ENCODE data around the gene IQGAP3.

IQGAP3 gene

DNA sequence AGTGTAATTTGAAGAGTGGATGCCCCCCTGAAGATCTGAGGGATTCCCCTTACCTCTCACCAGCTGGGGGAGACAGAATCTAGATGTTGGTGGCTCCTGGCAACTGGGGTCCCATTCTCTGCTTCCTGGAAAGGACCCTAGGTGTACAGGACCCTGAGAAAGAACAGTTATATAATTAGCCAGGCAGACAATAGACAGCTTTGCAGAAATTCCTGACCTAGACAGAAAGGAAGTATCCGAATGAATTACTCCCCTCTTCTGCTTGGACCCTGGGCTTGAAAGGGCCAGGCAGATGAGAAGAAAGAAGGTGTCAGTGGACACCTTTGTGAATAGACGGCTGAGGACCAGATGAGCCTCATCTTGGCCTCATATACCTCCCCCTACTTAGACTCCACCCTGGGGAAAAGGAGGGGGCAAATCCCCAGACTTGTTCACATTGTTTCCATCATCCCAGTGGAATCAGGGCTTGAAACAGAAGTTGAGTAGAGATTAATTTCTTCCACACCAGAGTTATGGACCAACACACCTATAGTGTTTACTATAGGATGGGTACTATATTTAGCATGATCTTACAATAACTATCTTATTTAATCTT lies 1.8 kb upstream of the IQGAP3 start:
- peaks cover 19 to 20% of the 10 kb centered on the region in 2 experiments for H3K4me1 ChIP-seq (ENCODE audit: control insufficient read depth in 1 of 2, insufficient read depth in 1 of 2, low read depth in 1 of 2, low read length in 1 of 2)
- no peak overlapping the region for H3K27ac ChIP-seq
- H3K27me3 ChIP-seq, result peaks cover 14% of the 10 kb centered on the region
- no peak for TF ChIP-seq CTCF (IDR thresholded peaks at IDR 0.05)
- no peaks in the 10 kb centered on the region for H3K9me3 ChIP-seq
- H3K4me3 ChIP-seq (ENCODE audit: low read depth in 1 of 2, low read length in 1 of 2), result no peak overlapping the region
- peaks cover 1% of the 10 kb centered on the region for H3K36me3 ChIP-seq

DNA sequence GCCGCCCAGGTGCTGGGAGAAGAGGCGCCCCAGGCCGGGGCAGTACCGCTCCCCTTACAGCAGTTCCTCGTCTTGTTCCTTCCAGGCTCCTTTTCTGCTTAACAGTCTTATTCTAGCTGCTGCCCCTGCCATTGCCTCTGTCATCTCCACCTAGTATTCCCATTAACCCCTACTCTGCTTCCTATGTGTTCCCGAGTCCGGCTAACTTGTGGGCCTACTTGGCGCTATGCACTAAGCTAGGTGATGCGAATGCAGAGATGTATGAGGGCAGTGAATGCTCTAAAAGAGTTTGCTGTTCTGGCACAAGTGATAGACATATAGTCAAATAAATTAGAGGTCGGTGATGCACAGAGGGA lies 276 bp upstream of the IQGAP3 start:
- Histone ChIP-seq H3K4me3 (ENCODE audit: low read depth in 1 of 2, low read length in 1 of 2) (peak overlapping the region; percentile 24 to 42), H3K27me3 (peaks cover 14% of the 10 kb centered on the region), H3K4me1 (ENCODE audit: control insufficient read depth in 1 of 2, insufficient read depth in 1 of 2, low read depth in 1 of 2, low read length in 1 of 2) (peaks cover 19 to 20% of the 10 kb centered on the region in 2 experiments), H3K36me3 (peaks cover 8% of the 10 kb centered on the region), H3K27ac (no peak overlapping the region), H3K9me3 (no peaks in the 10 kb centered on the region)
- TF ChIP-seq CTCF (IDR thresholded peaks at IDR 0.05), result no peak

GRCh38 chr1:156571261-156571852 lies 1.0 kb downstream of the IQGAP3 start:
- Histone ChIP-seq H3K9me3 (no peaks in the 10 kb centered on the region), H3K4me3 (ENCODE audit: low read depth in 1 of 2, low read length in 1 of 2) (no peak overlapping the region), H3K27me3 (peaks cover 14% of the 10 kb centered on the region), H3K4me1 (ENCODE audit: control insufficient read depth in 1 of 2, insufficient read depth in 1 of 2, low read depth in 1 of 2, low read length in 1 of 2) (peaks cover 19 to 20% of the 10 kb centered on the region in 2 experiments), H3K36me3 (peaks cover 17% of the 10 kb centered on the region), H3K27ac (no peak overlapping the region)
- TF ChIP-seq CTCF (IDR thresholded peaks at IDR 0.05), result no peak

- Histone ChIP-seq H3K9me3 (no peaks in the 10 kb centered on the region), H3K36me3 (peaks cover 66% of the 10 kb centered on the region), H3K4me1 (ENCODE audit: control insufficient read depth in 1 of 2, insufficient read depth in 1 of 2, low read depth in 1 of 2, low read length in 1 of 2) (peaks cover 5 to 6% of the 10 kb centered on the region in 2 experiments), H3K4me3 (ENCODE audit: low read depth in 1 of 2, low read length in 1 of 2) (no peak overlapping the region), H3K27ac (no peak overlapping the region), H3K27me3 (no peaks in the 10 kb centered on the region)
- no peak for TF ChIP-seq CTCF (IDR thresholded peaks at IDR 0.05)
Measured at GRCh38 chr1:156566436-156566835, 5.9 kb downstream of the IQGAP3 start.

DNA sequence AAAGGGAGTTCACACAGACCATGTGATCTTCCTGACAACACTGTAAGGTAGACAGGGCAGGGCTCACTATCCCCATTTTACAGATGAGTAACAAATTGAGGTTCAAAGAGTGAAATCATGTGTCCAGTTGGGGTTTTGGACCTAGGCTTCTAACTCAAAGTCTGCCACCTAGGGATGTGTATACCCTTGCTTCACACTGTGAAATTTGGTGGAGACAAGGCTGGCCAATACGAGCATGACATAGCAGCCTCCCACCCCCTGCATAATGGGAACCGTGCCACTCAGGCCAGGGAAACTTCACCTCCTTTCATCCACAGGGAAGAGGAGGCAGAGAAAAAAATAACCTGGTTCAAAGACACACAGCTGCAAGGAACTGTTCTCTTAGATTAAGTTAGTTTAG lies 6.8 kb downstream of the IQGAP3 start:
- H3K27me3 ChIP-seq, result no peaks in the 10 kb centered on the region
- H3K4me3 ChIP-seq (ENCODE audit: low read depth in 1 of 2, low read length in 1 of 2), result no peak overlapping the region
- no peak overlapping the region for H3K27ac ChIP-seq
- no peaks in the 10 kb centered on the region for H3K9me3 ChIP-seq
- no peak for TF ChIP-seq CTCF (IDR thresholded peaks at IDR 0.05)
- no peaks in the 10 kb centered on the region for H3K4me1 ChIP-seq (ENCODE audit: control insufficient read depth in 1 of 2, insufficient read depth in 1 of 2, low read depth in 1 of 2, low read length in 1 of 2)
- H3K36me3 ChIP-seq, result peaks cover 75% of the 10 kb centered on the region
